ENCODE data around the gene OR4E2. TPM values are rescaled to one million over a fixed set of nuclear protein-coding genes. Genes with fewer than 3 reads are reported as not detected.
"Not testable (repeated sequence)": the region's sequence is repeated elsewhere in the genome, so short reads cannot be mapped to it uniquely, and the experiment has no call there.

OR4E2 gene
- polyA plus RNA-seq, 1 of the 3 experiments (the other 2 are of a cell fraction): not detected

DNA sequence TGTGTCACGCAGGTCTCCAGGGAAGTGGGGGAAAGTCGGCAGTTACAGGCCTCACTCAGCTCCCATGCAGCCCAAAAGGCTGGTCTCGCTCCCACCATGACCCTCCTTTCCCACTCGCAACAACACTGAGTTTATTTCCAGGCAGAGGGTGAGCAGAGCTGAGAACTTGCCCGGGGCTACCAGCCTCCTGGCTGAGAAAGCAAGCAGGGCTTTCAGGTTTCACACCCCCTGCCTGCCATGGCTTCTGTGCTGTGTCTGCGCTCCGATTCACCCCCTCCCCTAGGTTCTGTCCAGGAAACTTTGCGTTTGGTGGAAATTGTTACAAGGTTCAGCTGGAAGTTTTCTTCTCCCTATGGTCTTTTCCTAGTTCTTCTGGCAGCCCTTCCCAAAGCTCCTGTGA, 36.0 kb upstream of the OR4E2 start:
- CTCF ChIA-PET: no interaction called here
- no peak overlapping the region for H3K27ac ChIP-seq (ENCODE audit: low read depth in 2 of 2, low read length in 1 of 2)
- peaks cover 6% of the 10 kb centered on the region; the same call in 1 of the 2 replicates for H3K27me3 ChIP-seq (ENCODE audit: insufficient read depth)
- DNase-seq: no peak
- H3K4me1 ChIP-seq (ENCODE audit: control insufficient read depth in 1 of 2, insufficient read depth in 2 of 2, low read depth in 1 of 2, low read length in 1 of 2): no peaks in the 10 kb centered on the region
- no peaks in the 10 kb centered on the region for H4K20me1 ChIP-seq (ENCODE audit: insufficient read depth)
- H3F3A ChIP-seq (replicated peaks; ENCODE audit: insufficient read depth): no peaks in the 10 kb centered on the region
- POLR2A ChIA-PET: no interaction called here
- WGBS (ENCODE audit: low lambda C conversion rate): 9% methylated on average over 4 of the region's 8 CpGs
- no peak overlapping the region for H3K4me2 ChIP-seq
- no peak overlapping the region for H3K9ac ChIP-seq
- H2AFZ ChIP-seq (ENCODE audit: low read depth): no peak overlapping the region
- H3K36me3 ChIP-seq (replicated peaks in 1 of 2; ENCODE audit: control insufficient read depth in 1 of 2, insufficient read depth in 2 of 2, low read length in 1 of 2): no peaks in the 10 kb centered on the region
- no peaks in the 10 kb centered on the region for H3K9me3 ChIP-seq
- no peaks in the 10 kb centered on the region for H3K79me2 ChIP-seq (ENCODE audit: insufficient read depth)
- no peaks in the 10 kb centered on the region for H3K9me2 ChIP-seq
- no peak for TF ChIP-seq NFIC (IDR thresholded peaks at IDR 0.05; ENCODE audit: borderline replicate concordance)
- TF ChIP-seq JUND (IDR thresholded peaks at IDR 0.05): no peak
- TF ChIP-seq TEAD4 (IDR thresholded peaks at IDR 0.05; ENCODE audit: borderline replicate concordance, insufficient read depth): no peak
- no peak overlapping the region for H3K4me3 ChIP-seq (ENCODE audit: low read depth in 2 of 2, low read length in 1 of 2)

GRCh38 chr14:21626491-21627230, 27.0 kb upstream of the OR4E2 start:
- Histone ChIP-seq H3F3A (replicated peaks; ENCODE audit: insufficient read depth) (no peaks in the 10 kb centered on the region), H3K9me2 (no peaks in the 10 kb centered on the region), H4K20me1 (ENCODE audit: insufficient read depth) (no peaks in the 10 kb centered on the region), H3K36me3 (replicated peaks in 1 of 2; ENCODE audit: control insufficient read depth in 1 of 2, insufficient read depth in 2 of 2, low read length in 1 of 2) (no peaks in the 10 kb centered on the region), H3K9me3 (no peaks in the 10 kb centered on the region), H3K4me1 (ENCODE audit: control insufficient read depth in 1 of 2, insufficient read depth in 2 of 2, low read depth in 1 of 2, low read length in 1 of 2) (no peaks in the 10 kb centered on the region), H2AFZ (ENCODE audit: low read depth) (no peak overlapping the region), H3K79me2 (ENCODE audit: insufficient read depth) (no peaks in the 10 kb centered on the region), H3K9ac (no peak overlapping the region), H3K4me2 (no peak overlapping the region), H3K27ac (ENCODE audit: low read depth in 2 of 2, low read length in 1 of 2) (no peak overlapping the region), H3K27me3 (ENCODE audit: insufficient read depth) (0 out of 2 replicates have a peak, but pooled peaks cover 6% of the 10 kb centered on the region), H3K4me3 (ENCODE audit: low read depth in 2 of 2, low read length in 1 of 2) (no peak overlapping the region)
- TF ChIP-seq JUND (IDR thresholded peaks at IDR 0.05): no peak
- TF ChIP-seq FOSL2 (IDR thresholded peaks at IDR 0.05; ENCODE audit: borderline replicate concordance, low read depth): no peak
- TF ChIP-seq FOXM1 (IDR thresholded peaks at IDR 0.05; ENCODE audit: low read depth): no peak
- TF ChIP-seq ELF1 (IDR thresholded peaks at IDR 0.05): no peak
- TF ChIP-seq MXI1 (IDR thresholded peaks at IDR 0.05; ENCODE audit: low read depth, low read length): no peak
- no peak for TF ChIP-seq PBX3 (IDR thresholded peaks at IDR 0.05)
- TF ChIP-seq MEF2A (IDR thresholded peaks at IDR 0.05; ENCODE audit: borderline replicate concordance, low read depth): no peak
- TF ChIP-seq SIN3A (IDR thresholded peaks at IDR 0.05; ENCODE audit: borderline replicate concordance, low read depth, low read length): no peak
- TF ChIP-seq EP300 (IDR thresholded peaks at IDR 0.05; ENCODE audit: borderline replicate concordance in 1 of 2, low read depth in 1 of 2, low read length in 1 of 2): no peak
- TF ChIP-seq RFX5 (IDR thresholded peaks at IDR 0.05; ENCODE audit: low read length): no peak
- TF ChIP-seq POLR2AphosphoS5 (IDR thresholded peaks at IDR 0.05; ENCODE audit: low read depth, low read length): no peak
- TF ChIP-seq, protein P1, sequence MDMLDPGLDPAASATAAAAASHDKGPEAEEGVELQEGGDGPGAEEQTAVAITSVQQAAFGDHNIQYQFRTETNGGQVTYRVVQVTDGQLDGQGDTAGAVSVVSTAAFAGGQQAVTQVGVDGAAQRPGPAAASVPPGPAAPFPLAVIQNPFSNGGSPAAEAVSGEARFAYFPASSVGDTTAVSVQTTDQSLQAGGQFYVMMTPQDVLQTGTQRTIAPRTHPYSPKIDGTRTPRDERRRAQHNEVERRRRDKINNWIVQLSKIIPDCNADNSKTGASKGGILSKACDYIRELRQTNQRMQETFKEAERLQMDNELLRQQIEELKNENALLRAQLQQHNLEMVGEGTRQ (IDR thresholded peaks at IDR 0.05; ENCODE audit: borderline replicate concordance, low read depth, low read length): no peak
- no peak for TF ChIP-seq RXRA (IDR thresholded peaks at IDR 0.05; ENCODE audit: borderline replicate concordance, low read depth)
- 7% methylated on average over 3 of the region's 3 CpGs for WGBS (ENCODE audit: low lambda C conversion rate)
- no peak for DNase-seq
- POLR2A ChIA-PET: no interaction called here
- CTCF ChIA-PET: no interaction called here

GRCh38 chr14:21630503-21630902, 23.1 kb upstream of the OR4E2 start:
- H3F3A ChIP-seq (replicated peaks; ENCODE audit: insufficient read depth); DNase-seq; H3K36me3 ChIP-seq (replicated peaks in 1 of 2; ENCODE audit: control insufficient read depth in 1 of 2, insufficient read depth in 2 of 2, low read length in 1 of 2); H3K27ac ChIP-seq (ENCODE audit: low read depth in 2 of 2, low read length in 1 of 2); H2AFZ ChIP-seq (ENCODE audit: low read depth); H3K4me3 ChIP-seq (ENCODE audit: low read depth in 2 of 2, low read length in 1 of 2); H3K4me1 ChIP-seq (ENCODE audit: control insufficient read depth in 1 of 2, insufficient read depth in 2 of 2, low read depth in 1 of 2, low read length in 1 of 2); H4K20me1 ChIP-seq (ENCODE audit: insufficient read depth); H3K27me3 ChIP-seq (ENCODE audit: insufficient read depth); H3K9ac ChIP-seq; H3K9me3 ChIP-seq; H3K4me2 ChIP-seq; CTCF ChIA-PET; H3K9me2 ChIP-seq; H3K79me2 ChIP-seq (ENCODE audit: insufficient read depth); POLR2A ChIA-PET: not testable (repeated sequence)
- WGBS (ENCODE audit: low lambda C conversion rate): 19% methylated on average over 1 of the region's 1 CpG

All from SK-N-SH (cell line).